GM21381 (cell line): ENCODE data around the gene CLDN14.

ENCODE experiments used
- ATAC-seq: cut with Tn5 transposase; IDR thresholded peaks from one replicate; pipeline ENCODE4 v1.9.1; 2021; ENCODE audit warnings: mild to moderate bottlenecking, moderate library complexity; ENCODE audit not compliant: unreplicated experiment

CLDN14 gene

DNA sequence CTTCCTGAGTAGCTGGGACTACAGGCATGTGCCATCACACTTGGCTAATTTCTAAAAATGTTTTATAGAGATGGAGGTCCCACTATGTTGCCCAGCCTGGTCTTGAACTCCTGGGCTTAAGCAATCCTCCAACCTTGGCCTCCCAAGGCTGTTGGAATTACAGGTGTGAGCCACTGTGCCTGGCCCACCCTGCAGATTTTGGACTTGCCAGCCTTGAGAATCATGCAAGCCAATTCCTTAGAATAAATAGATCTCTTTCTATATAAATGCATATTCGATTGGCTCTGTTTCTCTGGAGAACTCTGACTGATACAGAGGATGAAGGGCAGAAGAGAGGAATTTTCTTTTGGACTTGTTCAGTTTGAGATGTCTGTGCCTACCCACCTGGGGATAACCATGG lies 6.7 kb downstream of the CLDN14 start:
- no peak for ATAC-seq

DNA sequence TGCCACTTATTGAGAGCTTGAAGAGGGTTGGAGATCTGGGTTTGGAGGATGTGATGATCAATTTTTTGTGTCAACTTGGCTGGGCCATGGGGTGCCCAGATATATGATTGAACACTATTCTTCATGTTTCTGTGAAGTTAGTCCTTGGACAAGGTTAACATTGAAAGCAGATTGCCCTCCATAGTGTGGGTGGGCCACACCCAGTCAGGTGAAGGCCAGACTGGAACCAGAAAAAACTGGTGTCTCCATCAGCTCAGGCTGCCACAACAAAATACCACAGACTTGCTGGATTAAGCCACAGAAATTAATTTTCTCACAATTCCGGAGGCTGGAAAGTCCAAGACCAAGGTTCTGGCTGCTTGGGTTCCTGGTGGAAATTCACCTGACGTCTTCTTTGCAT lies 7.5 kb downstream of the CLDN14 start:
- no peak for ATAC-seq

DNA sequence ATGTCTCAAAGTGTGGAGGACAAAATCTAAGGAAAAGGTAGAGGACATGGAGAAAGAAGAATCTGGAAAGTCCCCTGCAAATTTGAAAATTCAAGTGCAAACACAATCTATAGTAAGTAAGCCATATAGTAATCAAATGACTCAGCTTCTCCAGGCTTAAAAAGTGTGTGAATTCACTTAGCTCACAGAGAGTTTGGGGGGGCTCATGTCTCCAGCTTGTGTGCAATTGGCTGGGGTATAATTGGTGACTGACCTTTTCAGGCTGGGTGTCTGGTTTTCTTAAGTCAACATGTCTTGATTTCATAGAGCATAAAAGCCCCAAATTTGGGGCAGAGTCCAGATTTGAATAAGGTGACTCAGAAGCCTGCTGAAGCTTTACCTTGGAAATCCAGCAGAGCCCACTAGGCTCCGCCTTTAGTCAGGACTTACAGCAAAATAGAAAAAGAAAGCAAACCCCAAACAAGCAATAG lies 8.6 kb downstream of the CLDN14 start:
- ATAC-seq = peak; percentile 70

DNA sequence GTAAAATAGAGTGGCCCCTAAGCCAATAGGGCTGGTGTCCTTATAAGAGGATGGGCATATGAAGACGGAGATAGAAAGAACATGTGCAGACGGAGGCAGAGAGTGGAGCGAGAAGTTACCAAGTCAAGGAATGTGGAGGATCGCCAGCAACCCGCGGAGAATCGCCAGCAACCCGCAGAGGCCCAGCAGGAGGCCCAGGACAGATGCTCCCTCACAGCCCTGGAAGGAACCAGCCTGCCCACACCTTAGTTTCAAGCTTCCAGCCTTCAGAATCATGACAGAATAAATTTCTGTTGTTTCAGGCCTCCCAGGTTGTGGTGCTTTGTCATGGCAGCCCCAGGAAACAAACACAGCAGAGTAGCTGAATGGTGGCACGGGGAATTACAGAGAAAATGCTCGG lies 9.6 kb downstream of the CLDN14 start:
- ATAC-seq = no peak

DNA sequence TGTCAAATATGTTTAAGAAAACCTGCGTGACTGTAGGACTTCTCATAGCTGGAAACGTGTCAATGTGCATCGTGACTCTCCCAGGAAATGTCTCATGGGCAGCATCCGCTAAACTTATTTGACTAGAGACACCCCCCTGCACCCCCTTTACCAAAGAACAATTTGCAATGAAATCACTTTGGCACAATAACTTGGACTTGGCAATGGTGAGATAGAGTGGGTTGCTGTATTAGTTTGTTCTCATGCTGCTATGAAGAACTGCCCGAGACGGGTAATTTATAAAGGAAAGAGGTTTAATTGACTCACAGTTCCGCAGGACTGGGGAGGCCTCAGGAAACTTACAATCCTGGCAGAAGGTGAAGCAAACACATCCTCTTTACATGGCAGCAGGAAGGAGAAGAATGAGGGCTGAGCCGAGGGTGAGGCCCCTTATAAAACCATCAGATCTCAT lies 13.8 kb downstream of the CLDN14 start:
- no peak for ATAC-seq

DNA sequence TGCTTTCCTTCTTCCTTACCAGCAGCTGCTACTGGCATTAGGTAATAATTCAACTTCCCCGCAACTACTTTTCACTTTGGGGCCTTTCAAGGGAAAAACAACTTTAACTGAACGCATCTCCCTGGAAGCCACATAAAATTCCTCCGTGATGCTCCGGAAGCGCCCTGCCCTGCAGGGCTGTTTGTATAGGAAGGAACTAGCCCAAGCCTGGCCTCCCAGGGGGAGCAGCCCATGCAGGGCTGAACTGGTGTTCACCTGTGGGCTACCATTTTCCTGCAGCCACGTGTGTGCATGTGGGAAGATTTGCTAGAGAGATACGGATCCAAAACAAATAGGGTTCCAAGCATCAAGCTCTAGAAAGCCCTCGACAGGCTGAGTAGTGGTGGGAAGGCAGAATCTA lies 14.4 kb downstream of the CLDN14 start:
- no peak for ATAC-seq

DNA sequence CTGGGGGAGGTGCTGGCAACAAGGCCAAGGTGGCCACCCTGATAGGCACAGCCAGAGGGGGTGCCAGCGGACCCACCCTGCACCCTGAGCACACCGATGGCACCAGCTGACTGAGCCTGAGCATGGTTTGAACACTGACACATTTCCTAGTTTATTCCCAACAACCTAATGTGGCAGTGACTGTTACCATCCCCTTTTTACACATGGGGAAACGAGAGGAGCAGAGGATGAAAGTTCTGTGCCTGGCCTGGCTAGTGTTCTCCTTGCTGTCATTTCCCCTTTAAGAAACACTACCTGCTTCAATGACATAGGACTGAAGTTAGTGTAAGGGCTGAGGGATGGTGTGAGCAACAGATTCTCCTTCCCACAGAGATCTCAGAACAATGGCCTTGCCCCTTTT lies 15.3 kb downstream of the CLDN14 start:
- no peak for ATAC-seq

DNA sequence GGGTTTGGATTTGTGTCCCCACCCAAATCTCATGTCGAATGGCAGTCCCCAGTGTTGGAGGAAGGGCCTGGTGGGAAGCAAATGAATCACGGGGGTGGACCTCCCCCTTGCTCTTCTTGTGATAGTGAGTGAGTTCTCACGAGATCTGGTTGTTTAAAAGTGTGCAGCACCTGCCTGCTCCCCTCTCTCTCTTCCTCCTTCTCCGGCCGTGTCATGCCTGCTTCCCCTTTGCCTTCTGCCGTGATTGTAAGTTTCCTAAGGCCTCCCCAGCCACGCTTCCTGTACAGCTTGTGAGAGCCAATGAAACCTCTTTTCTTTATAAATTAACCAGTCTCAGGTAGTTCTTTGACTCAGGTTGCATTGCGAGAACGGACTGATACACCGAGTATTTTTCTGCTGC lies 15.9 kb downstream of the CLDN14 start:
- no peak for ATAC-seq

DNA sequence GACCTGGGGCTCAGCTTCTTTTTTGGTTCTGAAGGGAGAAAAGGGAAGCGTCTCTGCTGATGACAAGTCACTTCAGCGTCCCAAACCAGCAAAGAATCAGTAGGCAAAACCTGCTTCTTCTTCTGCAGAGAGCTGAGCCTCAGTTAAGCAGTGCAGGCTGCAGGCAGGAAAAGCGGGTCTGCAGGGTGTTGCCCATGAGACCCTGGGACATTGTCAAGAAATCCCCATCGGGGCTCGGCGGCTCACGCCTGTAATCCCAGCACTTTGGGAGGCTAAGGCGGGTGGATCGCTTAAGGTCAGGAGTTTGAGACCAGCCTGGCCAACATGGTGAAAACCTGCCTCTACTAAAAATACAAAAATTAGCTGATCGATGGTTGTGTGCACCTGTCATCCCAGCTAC lies 16.7 kb downstream of the CLDN14 start:
- ATAC-seq = no peak

DNA sequence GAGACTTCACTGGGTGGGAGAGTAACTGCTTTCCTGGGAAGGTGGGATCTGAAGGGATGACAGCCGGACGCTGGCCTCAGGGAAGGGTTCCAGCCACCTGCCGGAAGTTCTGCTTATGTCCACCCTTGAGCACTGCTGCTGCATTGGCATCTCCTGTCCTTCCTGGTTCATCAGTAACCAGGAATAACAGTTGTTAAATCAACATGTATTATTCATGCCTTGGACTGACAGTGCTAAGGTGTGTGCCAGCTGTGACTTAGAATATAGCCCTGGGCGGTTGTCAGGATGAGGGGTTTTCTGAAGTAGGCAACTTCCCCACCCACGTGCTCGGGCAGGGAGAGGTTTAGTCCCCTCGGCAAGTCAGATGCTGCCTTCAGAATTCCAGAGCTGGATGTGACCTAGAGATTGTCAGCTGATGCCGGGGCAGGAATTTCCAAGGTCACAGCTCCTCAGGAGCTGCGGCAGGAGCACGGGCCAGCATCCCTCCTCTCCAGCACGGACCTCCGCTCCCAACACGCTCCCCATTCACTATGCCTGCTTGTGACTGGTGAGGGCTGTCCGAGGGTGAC lies 17.9 kb downstream of the CLDN14 start:
- no peak for ATAC-seq

DNA sequence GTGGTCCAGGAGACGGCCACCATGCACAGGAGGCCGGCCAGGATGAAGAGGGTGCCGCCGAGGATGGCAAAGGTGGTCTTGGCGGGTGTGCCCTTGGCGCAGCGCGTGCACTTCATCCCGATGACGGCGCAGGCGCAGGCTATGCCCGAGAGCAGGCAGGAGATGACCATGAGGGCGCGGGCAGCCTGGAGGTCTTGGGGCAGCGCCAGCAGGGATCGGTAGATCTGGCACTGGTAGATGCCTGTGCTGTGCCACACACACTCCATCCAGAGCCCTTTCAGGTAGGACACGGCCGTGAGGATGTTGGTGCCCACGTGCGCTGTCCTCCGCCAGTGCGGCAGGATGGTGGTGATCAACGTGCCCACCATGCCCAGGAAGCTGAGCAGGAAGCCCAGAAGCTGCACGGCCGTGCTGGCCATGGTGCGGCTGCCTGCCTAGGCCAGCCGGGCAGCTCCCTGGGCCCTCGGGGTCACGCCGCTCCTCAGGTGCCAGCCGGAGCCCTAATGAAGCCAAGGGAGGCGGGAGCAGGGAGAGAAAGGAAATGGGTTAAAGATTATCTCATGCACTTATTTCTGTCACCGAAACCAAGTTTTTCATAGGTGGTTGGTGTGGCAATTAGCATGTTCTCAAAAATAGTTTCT lies 18.5 kb downstream of the CLDN14 start:
- no peak for ATAC-seq

DNA sequence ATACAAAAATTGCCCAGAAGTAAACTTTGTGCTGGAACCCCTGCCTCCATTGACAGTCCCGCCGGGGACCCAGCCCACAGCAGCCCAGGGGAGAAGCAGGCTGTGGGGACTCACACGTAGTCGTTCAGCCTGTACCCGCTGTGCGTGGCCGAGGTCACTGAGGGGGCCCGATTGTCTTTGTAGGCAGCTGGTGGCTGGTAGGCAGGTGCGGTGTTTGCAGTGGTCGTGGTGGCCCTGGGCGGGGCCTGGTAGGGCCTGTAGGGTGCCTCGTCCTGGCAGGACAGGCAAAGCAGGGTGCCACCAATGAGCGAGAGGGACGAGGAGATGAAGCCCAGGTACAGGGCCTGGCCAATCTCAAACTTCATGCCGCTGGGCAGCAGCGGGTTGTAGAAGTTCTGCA lies 19.1 kb downstream of the CLDN14 start:
- no peak for ATAC-seq

DNA sequence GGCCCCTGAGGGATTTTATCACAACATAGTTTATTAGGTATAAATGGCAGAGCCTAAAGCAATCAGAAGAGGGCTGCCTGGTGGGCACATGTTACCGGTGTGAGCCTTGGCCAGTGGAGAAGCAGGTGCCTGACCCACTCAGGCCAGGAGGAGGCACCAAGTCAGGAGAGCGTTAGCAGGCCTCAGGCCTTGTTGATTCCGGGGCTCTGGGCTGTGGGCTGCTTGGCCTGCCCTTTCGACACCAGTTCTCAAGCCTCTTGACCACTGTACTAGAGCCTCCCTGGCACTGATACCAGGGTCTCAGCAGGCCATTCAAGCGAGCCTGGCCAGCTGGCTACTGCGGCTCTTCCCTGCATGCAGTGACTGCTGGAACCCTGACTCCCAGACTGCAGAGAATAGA lies 20.8 kb downstream of the CLDN14 start:
- ATAC-seq = no peak

DNA sequence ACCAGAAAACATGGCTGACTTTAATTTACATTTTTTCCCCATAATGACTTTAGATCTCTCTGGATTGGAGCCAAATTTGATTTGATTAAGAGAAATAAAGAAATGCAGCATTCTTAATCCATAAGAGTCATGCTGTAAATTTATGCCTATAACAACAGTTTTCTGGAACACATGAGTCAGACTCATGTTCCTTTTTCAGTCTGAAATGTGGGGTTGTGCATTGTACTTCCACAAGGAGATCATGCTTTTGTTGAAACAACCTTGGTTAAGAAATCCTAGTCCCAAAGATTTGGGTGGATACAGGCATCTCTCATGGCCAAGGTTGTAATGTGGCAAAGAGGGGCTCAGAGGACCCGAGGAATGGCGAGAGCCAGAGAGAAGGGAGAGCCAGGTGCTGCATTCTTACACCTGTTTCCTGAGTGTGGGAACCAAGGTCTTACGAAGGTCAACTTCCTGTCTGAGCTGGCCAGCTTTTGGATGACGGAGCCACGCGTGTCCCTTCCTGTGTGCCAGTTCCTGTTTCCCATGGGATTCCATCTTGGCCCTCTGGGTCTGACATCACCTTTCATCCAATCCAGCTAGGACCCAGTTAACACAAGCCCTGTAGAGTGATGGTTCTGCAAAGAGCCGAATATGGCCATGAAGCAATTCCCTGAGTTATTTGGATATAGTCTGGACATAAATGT lies 23.1 kb downstream of the CLDN14 start:
- no peak for ATAC-seq

DNA sequence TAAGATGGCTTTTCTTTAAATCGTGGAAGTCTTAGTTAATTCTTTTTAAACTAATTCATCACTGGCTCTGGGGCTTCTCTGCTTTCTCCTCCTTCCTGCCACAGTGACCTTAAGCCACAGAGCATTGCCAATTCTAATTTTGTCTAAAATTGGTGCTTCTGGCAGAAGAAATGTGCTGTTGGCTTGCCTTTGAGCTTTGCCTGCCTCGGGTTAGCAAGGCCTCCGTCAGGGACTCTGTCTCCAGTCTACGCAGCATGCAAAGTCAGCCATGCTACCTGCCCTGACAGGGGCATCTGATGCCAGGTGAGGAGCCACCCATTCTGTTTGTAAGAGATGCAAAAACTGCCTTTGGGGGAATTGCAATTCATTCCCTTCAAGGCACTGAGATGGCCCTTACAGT lies 25.2 kb downstream of the CLDN14 start:
- no peak for ATAC-seq

DNA sequence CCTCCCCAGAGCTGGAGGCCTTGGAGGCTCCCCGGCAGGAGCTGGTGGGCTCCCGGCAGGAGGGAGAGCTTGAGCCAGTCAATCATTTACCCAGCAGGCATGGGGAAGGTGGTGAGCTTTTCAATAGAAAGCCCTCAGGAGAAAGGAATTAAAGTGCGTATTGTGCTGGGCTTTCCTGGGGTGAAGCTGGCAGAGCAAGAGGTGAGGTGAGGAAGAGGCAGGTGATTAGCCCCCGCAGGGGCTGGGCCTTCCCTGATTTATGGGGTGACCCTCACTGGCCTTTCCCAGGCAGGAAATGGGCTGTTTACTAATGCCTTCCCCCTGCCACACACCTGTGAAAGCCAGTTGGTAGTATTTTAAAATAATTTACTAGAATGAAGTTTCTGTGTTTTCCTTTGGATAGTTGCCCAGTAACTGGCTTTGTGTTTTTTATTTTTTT lies 25.8 kb downstream of the CLDN14 start:
- ATAC-seq = no peak

DNA sequence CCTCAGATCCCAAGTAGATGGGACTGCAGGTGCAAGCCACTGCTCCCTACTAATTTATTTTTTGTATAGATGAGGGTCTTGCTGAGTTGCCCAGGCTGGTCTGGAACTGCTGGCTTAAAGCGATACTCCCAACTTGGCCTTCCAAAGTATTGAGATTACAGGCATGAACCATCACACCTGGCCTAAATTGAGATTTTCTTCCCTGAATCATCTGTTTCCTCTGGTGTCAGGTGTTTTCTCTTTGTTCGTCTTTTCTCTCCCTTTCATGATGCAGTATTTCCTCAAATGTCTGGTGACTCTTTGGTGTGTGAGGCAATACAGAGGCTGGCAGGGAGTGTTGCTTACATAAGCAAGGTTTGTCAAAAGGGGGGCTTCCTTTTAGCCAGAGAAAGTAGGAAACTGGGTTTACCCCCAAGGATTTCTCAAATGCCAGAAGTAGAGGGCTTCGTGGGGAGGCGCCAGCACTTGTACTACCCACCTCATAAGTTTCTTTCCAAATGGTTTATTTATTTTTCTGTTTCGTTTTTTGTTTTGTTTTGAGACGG lies 27.6 kb downstream of the CLDN14 start:
- no peak for ATAC-seq

DNA sequence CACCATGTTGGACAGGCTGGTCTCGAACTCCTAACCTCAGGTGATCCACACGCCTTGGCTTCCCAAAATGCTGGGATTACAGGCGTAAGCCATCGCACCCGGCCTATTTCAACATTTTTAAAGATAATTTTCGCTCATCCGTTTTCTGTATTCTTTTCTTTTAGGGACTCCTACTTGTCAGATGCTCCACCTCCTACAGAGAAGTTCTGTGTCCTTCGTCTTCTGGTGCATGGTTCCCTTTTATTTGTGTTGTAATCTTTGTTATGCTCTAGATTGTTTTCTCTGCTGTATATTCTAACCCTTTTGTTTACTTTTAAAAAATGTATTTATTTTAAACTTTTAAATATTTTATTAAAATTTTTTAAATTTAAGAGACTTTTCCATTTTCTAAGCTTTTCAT lies 28.4 kb downstream of the CLDN14 start:
- no peak for ATAC-seq

DNA sequence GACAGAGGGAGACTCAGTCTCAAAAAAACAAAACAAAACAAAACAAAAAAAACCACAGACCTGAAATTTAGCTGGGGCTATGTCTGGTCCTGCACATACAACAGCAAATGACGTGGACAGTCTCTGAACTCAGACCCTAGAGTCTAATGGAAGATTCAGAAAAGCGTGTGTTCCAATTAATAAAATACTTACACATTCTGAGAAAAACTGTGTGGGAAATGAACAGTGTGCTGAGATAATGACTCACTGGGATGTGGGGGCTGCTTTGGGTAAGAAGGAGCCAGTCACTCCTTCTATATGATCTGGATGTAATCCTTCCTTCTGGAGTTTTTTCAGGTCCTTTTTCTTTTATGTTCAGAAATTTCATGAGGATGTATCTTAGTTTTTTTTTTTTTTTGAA lies 29.4 kb downstream of the CLDN14 start:
- ATAC-seq = no peak

DNA sequence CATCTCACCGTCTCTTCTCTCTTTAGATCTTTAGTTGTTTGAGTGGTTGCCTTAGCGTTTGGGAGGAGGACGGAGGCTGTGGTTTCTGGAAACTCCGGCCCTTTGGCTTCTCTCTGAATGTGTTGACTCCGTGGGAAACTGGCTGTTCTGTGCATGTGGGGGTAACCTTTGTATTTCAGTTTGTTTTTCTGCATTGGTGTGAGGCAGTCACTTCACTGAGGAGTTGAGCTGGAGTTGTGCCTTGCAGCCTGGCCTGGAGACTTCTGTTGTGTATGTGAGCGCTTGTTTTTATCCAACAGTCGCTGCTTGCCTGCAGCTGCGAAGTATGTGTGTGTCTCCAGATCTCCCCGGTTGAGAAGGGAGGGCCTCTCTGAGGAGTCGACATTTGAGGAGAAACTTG lies 33.6 kb downstream of the CLDN14 start:
- ATAC-seq = no peak

DNA sequence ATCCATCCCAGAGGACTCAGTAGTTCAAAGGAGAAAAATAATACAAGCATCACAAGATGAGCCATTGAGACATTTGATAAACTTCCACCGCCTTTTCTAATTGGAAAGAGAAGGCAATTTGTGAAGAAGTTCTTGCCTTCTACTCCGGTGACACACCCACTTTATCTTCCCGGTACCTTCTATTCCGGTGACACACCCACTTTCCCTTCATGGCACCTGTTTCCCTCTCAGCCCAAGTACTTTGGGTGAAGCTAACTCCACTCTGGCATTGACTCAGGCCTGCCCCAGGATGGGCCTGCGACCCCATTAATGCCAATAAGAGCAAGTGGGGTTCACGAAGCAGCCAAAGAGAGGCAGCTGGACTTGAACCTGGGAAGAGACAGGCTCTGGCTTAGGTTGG lies 38.2 kb downstream of the CLDN14 start:
- no peak for ATAC-seq

DNA sequence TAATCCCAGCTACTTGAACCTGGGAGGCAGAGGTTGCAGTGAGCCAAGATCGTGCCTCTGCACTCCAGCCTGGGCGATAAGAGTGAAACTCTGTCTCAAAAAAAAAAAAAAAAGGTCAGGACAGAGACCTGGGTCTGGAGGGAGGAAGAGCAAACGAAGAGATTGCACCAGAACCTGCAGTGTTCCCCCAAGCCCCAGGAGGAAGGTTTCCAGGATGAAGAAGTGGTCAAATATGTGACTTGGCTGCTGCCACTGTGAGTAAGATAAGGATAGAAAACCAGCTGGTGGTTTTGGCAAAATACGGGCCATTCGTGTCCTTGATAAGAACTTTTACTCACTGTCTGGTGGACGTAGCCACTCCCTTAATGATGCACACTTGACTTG lies 42.2 kb downstream of the CLDN14 start:
- ATAC-seq = no peak
